Measurements from ENCODE around the gene ICAM2.
"Not testable (repeated sequence)": the region's sequence is repeated elsewhere in the genome, so short reads cannot be mapped to it uniquely, and the experiment has no call there.

The ICAM2 gene

DNA sequence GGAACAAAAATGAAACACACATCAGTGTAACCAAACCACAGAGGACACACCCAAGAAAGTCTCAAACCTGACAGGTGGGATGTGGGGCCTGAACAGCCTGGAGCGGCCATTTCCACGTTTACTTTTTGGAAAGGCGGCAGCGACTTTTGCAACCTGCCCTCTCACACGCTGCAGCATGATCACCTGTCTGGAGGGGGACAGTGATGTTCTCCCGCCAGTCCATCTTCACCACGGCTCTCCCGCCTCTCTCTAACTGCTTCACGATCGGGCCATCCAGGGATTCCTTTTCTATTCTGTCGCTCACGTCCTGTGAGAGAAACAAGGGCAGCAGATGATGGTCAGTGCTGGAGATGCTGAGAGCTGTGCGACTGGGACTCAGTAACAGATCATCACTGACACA is 24.7 kb upstream of the ICAM2 start:
- in situ Hi-C loops (cut with MboI; ENCODE audit: low sequenced_read_pairs) = loop anchor here (25.0 kb wide), 1 partner anchor 242 kb away; no protein-coding TSS in a partner anchor

DNA sequence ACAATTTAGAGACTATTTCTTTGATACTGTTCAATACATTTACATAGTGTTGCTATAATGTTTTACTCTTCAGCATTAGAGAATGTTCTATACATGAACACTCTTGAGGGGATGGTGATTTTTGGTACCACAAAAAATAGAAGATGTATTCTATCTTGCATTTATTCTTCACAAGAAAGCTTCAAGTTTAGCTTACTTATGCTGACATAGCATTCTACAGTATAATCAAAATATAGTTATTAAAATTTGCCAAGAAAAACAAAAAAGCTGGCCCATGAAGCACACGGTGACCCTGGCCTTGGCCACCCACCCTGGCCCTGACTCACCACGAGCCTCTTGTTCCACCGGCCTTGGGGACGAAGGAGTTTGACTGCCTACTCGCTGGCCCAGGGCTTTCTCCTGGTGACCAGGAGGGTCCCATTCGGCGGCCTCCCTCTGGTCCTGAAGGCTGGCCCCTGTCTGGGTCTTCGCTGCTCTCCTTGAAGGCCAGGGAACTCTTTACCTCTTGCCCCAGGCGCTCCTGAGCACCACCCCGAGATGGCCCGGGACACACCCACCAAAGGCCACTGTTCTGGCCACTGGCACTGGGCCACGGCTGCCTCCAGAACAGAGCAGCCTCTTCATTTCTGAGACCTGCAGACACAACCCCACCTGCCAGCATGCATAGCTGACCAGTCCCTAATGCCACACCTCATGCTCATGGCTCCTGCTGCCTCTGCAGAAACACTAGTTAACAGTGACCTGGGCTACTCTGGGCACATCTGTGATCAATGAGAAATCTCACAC is 22.5 kb upstream of the ICAM2 start:
- in situ Hi-C loops (cut with MboI; ENCODE audit: low sequenced_read_pairs) = loop anchor here (25.0 kb wide), 1 partner anchor 244 kb away; no protein-coding TSS in a partner anchor

DNA sequence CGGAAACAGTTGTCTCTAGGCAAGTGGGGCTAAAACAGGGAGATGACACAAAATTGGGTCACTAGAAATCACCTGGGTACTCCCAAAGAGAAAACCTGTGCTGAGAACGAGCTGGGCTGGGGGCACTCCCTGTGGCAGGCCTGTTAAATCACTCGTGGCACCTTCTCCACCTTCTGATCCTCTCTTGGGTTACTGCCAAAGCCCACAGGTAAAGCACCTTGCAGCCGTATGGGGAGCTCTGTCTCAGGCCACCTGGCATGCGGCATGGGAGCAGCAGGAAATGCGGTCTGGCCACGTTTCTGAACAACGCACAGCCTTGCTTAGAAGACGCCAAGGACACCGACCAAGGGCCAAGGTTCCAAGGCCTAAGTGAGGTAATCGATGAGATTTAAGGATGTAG is 21.5 kb upstream of the ICAM2 start:
- in situ Hi-C loops (cut with MboI; ENCODE audit: low sequenced_read_pairs) = loop anchor here (25.0 kb wide), 1 partner anchor 245 kb away; no protein-coding TSS in a partner anchor

DNA sequence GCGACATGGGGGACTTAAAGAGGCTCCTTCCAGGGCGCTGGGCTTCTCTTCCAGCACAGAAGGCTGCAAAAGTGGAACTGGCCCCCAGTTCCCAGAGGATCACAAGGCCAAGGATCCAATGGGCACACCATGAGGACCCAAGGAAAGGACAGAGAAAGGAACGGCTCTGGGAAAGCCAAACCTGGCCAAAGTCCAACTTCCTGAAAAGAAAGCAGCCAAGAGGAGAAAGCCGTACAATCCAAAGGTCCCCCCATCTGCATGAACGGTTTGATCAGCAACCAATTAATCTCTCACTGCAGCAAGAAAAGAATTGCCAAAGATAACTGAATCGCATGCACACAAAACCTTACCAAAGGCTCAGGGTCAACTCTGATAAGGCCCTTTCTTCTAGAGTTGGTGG is 19.8 kb upstream of the ICAM2 start:
- in situ Hi-C loops (cut with MboI; ENCODE audit: low sequenced_read_pairs) = loop anchor here (25.0 kb wide), 1 partner anchor 247 kb away; no protein-coding TSS in a partner anchor

DNA sequence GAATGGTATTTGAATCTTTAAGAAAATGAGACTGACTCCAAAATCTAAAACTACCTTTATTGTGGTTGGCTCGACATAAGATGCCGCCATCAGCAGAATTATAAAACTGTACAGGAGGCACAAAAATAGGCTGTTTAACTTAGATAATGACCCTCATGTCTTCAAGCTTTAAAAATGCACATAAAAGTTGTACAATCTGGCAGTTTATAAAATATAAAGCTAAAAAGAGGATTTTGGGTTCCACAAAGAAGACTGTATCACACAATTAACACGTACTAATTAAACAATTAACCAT is 18.6 kb upstream of the ICAM2 start:
- in situ Hi-C loops (cut with MboI; ENCODE audit: low sequenced_read_pairs) = loop anchor here (25.0 kb wide), 1 partner anchor 248 kb away; no protein-coding TSS in a partner anchor

DNA sequence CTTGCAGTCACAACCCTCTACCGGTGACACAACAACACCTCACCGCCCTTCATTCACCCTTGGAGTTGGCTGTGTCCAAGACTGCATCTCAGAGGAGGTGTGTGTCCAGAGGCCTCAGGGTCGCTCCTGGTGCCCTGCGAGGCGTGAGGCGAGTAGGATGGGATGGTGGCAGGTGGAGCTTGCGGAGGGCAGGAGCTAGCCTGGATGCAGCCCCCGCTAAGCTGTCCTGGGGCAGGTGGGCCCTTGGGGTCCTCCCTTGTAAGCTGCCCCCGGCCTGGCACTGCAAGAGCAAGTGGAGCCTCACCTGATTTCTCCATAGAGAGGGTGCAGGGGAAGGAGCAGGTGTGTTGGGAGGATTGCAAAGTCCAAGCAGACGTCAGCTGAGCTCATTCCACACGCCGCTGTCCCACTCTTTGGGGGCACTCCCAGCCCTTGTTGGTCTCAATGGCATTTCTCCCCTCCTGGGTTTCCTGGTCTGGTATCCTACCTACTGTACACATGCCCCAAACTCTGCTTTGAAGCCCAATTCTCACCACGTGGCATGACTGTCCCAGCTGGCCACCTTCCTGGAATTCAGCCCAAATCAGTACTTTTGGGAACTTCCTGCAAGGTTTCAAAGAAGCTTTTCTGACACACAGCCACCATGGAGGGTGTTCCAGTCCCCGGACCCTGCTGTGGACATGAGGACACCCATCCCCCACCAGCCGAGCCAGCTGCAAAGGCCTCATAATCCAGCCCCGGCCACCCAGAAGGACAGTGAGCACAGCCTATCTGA is 18.1 kb upstream of the ICAM2 start:
- in situ Hi-C loops (cut with MboI; ENCODE audit: low sequenced_read_pairs) = loop anchor here (25.0 kb wide), 1 partner anchor 249 kb away; no protein-coding TSS in a partner anchor

DNA sequence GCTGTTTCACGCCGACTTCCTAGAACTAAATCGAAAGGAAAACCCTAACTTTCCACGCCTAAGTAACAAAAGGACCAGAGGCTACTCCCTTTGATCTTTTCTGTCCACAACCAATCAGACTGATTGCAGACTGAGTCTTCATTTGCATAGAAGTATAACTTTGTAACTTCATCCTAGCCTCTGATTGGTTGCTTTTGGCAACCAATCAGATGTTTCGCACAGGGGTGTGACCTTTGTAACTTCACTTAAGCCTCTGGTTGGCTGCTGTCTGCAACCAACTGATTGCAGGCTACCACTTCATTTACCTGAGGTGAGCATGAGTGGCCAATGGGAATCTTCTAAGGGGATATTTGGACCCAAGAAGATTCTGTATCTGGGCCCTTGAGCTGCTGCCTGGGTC is 17.4 kb upstream of the ICAM2 start:
- in situ Hi-C loops (cut with MboI; ENCODE audit: low sequenced_read_pairs) = loop anchor here (25.0 kb wide), 1 partner anchor 249 kb away; no protein-coding TSS in a partner anchor

DNA sequence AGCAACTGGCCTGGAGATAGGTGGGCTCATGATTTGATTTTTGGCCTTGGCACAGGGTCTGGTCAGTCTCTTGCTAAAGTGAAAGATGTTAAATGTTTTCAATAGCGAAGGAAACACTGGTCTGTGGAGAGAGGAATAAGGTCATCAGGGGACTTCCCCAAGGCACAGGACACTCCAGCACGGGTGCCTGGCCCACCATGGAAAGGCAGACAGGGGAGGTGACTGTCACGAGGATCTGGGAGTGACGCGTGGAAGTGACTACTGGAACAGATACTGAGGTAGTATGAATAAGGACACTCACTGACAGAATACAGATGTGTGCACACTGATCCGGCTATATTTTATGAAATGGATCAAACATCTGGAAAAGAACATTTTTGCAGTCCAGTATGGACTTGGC is 16.7 kb upstream of the ICAM2 start:
- in situ Hi-C loops (cut with MboI; ENCODE audit: low sequenced_read_pairs) = loop anchor here (25.0 kb wide), 1 partner anchor 250 kb away; no protein-coding TSS in a partner anchor

DNA sequence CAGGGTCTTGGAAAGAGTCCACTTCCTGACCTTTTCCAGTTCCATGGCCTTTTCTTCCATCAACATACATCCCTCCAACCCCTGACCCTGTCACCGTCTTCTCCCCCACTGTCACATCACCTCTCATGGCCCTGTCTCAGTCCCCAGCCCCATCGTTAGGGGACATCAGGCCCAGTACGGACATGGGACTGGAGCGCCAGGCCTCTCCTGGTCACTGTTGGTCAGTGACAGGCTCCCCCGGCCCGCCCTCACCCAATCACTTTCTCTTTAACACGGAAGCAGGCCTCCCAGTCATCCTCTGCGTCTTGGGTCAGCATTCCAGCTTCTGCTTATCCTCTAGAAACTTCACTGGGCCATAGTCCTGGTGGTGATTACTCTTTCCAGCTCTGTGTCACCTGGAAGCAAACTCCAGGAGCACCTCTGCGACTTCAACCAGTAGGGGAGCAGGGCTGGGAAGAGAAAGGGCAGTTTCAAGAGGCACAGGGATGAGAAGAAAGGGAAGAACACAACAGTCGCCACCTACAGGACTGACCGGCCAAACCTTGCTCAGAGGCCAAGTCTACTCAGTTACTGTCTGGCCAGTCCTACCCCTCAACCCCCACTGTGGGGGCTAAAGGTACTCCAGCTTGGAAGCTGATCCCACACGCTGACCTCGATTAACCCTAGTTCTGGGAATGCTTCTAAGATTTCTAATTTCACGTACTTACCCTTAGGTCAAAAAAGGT is 15.9 kb upstream of the ICAM2 start:
- in situ Hi-C loops (cut with MboI; ENCODE audit: low sequenced_read_pairs) = loop anchor here (25.0 kb wide), 1 partner anchor 251 kb away; no protein-coding TSS in a partner anchor

DNA sequence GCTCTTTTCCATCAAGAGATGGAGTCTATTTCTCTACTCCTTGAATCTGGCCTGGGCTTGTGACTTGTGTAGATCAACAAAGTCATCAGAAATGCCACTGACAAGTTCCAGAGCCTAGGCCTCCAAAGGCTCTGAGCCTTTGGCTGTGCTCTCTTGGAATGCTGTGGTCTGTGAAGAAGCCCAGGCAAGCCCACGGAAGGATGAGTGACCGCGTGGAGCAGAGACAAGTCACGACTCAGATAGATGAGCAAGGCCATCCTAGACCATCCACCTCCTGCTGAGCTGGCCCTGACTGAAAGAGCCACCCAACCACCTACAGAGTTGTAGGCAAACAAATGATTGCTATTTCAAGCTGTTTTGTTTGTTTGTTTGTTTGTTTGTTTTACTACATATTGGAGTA is 11.6 kb upstream of the ICAM2 start:
- in situ Hi-C loops (cut with MboI; ENCODE audit: low sequenced_read_pairs) = loop anchor here (25.0 kb wide), 1 partner anchor 255 kb away; no protein-coding TSS in a partner anchor

DNA sequence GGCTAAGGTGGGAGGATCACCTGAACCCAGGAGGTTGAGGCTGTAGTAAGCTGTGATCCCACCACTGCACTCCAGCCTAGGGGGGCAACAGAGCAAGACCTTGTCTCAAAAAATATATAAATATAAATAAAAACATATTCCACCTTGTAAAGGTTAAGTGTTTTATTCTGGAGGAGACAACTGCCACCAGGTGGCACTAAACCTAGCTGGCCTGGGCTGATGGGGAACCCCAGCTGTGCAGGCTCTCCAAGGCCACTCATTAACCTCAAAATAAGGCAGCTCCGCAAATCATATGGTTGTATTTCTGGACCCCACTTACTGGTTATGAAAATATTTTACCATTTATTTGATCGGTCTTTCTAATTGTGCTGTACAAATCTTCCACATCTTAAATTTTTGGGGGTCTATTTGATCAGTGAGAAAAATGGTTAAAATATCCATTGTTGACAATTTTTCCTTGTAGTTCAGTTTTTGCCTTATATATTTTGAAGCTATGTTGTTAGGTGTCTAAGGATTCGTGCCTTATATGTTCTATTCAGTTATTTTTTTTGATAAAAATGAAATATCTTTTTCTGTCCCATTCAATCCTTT is 8.5 kb upstream of the ICAM2 start:
- in situ Hi-C loops (cut with MboI; ENCODE audit: low sequenced_read_pairs) = loop anchor here (25.0 kb wide), 1 partner anchor 258 kb away; no protein-coding TSS in a partner anchor

DNA sequence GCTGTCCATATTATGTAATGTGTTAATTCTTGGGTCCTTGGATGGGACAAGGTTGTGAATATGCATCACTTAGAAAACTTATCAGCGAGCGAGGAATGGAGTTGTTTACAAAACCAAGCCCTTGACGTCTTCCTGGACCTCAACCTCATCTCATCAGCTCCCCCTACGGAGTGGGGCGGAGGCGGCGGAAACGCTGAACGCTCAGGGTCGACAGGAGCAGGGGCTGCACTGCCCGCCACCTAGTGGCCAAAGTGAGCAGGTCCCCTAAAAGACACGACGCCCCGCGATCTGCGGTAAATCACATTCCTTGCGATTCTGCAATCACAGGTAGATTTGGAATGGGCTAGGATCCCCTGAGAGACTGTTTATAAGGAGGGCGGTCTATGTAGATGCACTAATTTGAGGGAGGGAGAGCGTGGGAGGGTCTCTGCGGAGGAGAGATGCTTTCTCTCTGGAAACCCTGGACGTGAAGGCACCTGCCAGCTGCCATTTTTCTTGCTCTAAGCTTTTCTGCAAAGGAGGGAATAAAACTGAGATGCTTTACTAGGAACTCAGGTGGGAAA is 5.4 kb upstream of the ICAM2 start:
- in situ Hi-C loops (cut with MboI; ENCODE audit: low sequenced_read_pairs) = loop anchor here (25.0 kb wide), 1 partner anchor 261 kb away; no protein-coding TSS in a partner anchor

DNA sequence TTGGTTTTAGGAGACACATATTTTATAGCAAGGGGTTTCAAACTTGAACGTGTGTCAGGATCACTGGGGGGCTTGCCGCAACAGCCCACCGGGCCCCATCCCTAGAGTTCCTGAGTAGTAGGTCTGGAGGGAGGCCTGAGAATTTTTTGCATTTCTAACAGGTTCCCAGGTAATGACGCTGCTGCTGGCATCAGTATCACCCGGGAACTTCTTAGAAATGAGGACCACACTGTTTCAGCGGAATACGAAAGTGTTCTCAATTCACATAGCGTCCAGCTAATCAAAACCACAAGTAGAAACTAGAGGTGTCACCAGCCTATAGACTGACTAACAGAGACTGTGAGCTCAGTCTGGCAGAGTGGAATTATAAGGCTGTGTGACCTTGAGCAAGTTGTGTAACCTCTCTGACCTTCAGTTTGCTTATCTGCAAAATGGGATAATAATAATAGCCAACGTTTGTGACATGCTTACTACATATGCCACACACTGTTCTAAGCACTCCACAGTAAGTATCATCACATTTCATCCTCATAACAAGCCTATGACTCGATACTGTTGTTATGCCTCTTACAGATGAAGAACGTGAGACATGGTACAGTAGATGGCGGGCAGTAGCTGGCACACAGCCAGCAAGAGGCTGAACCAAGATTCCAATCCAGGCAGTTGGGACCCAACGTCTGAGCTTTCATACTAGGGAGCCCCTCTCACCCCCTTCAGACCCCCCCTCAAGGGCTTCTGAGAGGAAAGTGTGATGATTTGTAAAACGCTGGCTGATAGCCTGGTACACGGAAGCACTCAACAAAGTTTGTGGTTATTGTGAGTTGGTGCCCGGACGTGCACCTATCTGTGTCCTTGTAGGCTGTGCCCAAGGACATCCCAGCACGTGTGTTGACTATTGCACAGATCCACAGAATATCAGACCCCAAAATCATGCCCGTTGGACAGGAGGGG is 4.6 kb upstream of the ICAM2 start:
- in situ Hi-C loops (cut with MboI; ENCODE audit: low sequenced_read_pairs) = loop anchor here (25.0 kb wide), 1 partner anchor 262 kb away; no protein-coding TSS in a partner anchor

DNA sequence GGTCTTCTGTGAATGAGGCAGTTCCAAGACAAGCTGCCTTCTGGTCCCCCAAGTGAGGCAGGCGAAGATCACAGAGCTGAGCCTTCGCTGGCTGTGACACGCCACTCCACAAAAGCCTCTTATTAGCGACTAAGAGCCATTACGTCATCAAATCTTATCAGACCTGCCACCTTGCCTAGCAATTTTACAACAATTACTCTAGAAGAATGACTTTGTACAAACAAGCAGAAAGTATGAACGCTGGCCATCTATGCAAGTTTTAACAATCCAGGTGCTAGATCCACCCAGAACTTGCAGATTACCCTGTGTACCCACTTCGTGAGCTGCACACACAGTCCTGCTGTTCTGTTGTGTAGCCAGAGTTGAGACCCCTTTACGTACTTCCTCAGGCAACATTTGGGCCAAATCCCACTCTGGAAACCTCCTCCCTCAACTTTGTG is 3.8 kb upstream of the ICAM2 start:
- in situ Hi-C loops (cut with MboI; ENCODE audit: low sequenced_read_pairs) = no loop called here

DNA sequence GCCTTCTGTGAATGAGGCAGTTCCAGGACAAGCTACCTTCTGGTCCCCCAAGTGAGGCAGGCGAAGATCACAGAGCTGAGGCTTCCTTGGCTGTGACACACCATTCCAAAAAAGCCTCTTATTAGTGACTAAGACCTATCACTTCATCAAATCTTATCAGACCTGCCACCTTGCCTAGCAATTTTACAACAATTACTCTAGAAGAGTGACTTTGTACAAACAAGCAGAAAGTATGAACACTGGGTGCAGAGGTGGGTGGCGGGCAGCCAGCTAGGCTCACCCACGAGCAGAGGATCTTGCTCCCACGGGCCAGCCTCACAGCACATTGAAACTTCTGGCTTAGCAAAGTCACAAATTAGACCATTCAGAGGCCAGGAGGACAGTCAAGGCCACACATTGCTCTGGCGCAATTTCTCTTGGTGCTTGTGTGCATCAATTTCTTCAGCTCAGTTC is 2.2 kb upstream of the ICAM2 start:
- in situ Hi-C loops (cut with MboI; ENCODE audit: low sequenced_read_pairs) = no loop called here

DNA sequence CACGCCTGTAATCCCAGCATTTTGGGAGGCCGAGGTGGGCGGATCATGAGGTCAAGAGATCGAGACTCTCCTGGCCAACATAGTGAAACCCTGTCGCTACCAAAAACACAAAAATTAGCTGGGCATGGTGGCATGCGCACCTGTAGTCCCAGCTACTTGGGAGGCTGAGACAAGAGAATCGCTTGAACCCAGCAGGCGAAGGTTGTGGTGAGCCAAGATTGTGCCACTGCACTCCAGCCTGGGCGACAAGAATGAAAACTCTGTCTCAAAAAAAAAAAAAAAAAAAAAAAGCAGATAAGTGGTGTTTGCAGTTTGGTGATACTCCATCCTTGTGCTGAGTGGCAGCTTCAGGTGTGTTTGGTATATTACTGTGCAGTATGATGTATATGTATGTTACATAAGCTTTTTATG is 877 bp downstream of the ICAM2 start:
- in situ Hi-C loops (cut with MboI; ENCODE audit: low sequenced_read_pairs) = not testable (repeated sequence)

DNA sequence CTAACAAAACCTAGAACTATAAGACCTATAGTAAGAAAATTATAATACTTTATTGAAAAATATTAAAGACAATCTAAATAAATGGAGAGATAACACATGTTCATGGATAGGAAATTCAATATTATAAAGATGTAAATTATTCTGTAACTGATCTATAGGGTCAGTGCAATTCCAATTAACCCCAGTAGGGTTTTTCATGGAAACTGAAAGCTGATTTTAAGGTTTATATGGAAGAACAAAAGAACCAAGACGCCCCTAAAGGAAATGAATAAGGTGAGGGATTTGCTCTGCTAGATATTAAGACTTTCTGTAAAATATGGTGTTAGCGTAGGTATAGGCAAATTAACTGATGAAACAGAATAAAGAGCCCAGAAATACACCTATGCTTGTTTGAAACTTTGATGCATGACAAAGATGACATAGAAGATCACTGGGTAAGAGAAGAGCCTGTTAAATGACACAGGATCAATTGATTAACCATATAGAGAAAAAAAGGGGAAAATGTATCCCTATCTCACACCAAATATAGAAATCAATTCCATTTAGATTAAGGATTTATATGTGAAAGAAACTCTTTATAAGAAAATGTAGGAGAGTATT is 3.0 kb downstream of the ICAM2 start:
- in situ Hi-C loops (cut with MboI; ENCODE audit: low sequenced_read_pairs) = no loop called here

DNA sequence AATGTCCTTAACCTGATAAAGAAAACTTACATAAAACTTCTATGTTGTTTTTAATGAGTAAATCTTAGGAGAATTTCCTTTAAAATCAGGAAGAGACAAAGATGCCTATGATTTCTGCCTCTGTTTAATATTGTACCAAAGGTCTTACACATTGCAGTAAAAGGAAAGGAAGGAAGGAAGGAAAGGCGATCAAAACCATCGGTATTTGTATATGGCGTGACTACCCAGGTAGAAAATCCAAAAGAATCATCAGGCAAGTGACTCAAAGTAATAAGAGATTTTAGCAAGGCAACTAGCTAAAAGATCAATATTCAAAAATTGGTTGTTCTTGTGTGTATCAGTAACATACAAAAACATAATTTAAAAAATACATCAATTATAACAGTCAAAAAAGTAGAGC is 3.5 kb downstream of the ICAM2 start:
- in situ Hi-C loops (cut with MboI; ENCODE audit: low sequenced_read_pairs) = no loop called here

Data from HL-60/S4 treated with retinoic acid at 250 ng/mL for 4 days and 3 days (cell line).